Eye (tissue), 1 donor: ENCODE measurements around the gene EGLN1.
A peak's percentile ranks its signal among the peaks of the same experiment; 100 is the strongest.

Source experiments
- DNase-seq: peaks from one replicate; pipeline ENCODE4 v3.0.0-alpha.2; 2015

Gene EGLN1

GRCh38 chr1:231420959-231421545 lies 1.0 kb downstream of the EGLN1 start:
- peak; percentile 81 for DNase-seq

- peak; percentile 65 for DNase-seq
These were observed 1.7 kb downstream of the EGLN1 start for GRCh38 chr1:231420299-231420958.

- DNase-seq = no peak
These were observed 2.3 kb downstream of the EGLN1 start for GRCh38 chr1:231419738-231420298.

- peak; percentile 10 for DNase-seq
These were observed 2.9 kb downstream of the EGLN1 start for GRCh38 chr1:231419147-231419546.

- no peak for DNase-seq
These were observed 3.4 kb downstream of the EGLN1 start for GRCh38 chr1:231418741-231419107.

GRCh38 chr1:231418101-231418740 lies 3.9 kb downstream of the EGLN1 start:
- no peak for DNase-seq

GRCh38 chr1:231417513-231417912 lies 4.6 kb downstream of the EGLN1 start:
- no peak for DNase-seq

GRCh38 chr1:231416901-231417300 lies 5.2 kb downstream of the EGLN1 start:
- no peak for DNase-seq

DNA sequence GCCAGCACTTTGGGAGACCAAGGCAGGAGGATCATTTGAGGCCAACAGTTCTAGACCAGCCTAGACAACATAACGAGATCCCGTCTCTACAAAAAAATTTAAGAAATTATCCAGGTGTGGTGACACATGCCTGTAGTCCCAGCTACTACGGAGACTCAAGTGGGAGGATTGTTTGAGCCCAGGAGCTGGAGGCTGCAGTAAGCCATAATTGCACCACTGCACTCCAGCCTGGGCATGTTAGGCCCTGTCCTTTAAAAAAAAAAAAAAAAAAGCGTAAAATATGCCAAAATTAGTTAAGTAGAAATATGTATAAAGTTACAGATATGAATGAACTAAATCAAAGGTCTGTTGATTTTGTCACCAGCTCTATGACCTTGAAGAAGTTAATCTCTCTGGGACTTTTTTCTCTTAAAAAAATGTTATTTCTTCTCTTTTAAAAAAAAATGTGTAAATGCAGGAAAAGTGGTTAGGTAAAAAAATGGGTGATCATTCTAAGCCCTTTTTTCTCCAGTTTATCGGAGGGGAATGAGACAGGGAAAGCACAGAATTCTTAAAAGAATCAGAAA lies 7.0 kb downstream of the EGLN1 start:
- DNase-seq = no peak

- no peak for DNase-seq
These were observed 7.6 kb downstream of the EGLN1 start for GRCh38 chr1:231414260-231415016.

GRCh38 chr1:231413749-231414082 lies 8.4 kb downstream of the EGLN1 start:
- no peak for DNase-seq

GRCh38 chr1:231411036-231411531 lies 11.0 kb downstream of the EGLN1 start:
- no peak for DNase-seq

- no peak for DNase-seq
These were observed 12.0 kb downstream of the EGLN1 start for GRCh38 chr1:231410036-231410612.

GRCh38 chr1:231408528-231409094 lies 13.5 kb downstream of the EGLN1 start:
- no peak for DNase-seq

- no peak for DNase-seq
These were observed 14.3 kb downstream of the EGLN1 start for GRCh38 chr1:231407547-231408396.

DNA sequence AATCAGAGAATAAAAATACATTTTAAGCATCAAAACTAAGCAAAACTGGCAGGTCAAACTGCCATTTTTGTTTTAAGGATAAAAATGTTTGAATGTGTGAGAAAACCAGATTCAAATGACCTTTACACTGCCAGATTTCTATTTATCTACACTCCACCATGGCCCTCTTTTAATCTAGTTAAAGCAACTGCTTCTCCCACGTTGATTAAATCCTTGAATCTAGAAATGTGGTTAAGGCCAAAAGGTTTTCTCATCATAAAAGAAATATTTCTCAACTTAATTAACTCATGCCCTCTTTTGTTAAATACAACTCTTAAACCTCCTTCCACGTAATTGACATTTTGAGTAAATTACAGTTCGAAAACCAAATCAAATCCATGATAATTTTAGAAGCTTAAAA lies 15.0 kb downstream of the EGLN1 start:
- no peak for DNase-seq

DNA sequence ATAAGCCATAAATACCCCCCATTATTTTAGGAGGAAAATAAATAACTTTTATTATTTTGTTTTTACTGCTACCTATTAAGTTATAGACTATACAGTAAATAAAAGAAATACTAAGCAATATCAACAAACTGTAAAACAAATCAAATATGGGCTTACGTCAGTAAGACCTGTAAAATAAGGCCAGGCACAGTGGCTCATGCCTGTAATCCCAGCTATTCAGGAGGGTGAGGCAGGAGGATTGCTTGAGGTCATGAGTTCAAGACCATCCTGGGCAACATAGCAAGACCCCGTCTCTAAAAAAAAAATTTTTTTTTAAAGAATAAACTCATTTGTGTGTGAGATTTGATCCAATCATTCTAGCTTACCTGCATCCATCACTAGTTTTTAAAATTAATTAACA lies 17.8 kb downstream of the EGLN1 start:
- no peak for DNase-seq

DNA sequence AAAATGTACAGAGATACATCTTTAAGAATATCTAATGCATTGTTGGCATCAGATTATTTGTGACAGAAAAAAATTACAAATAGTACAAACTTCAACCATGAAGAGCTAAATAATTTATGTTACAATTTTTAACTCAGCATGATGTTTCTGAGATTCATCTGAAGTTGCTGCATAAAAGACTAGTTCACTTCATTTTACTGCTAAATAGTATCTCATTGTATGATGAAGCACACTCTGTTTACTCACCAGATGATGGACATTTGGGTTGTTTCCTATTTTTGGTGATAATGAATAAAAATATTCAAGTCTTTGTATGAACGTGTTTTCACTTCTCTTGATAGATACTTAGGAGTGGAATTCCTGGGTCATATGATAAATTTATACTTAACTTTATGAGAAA lies 20.6 kb downstream of the EGLN1 start:
- no peak for DNase-seq

- no peak for DNase-seq
These were observed 24.0 kb downstream of the EGLN1 start for GRCh38 chr1:231397886-231398671.

DNA sequence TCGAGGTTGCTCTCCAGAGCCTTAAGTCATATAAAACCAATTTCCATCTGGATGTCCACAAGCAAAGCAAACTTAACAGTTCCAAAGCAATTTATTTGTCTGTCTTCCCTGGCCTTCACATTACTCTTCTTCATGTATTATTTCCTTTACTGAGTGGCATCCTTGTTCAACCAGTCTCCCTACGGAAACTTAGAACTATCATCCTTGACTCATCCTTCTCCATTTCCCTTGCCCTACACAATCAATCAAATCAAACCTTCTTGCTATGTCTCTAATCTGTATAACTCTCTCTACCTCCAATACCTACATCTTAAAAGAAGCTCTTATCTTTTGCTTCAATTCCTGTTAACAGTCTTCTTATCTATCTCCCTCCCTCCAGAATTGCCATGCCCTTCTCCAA lies 25.4 kb downstream of the EGLN1 start:
- no peak for DNase-seq
